Measurements from ENCODE around the gene NAXD. TPM values are rescaled to one million over a fixed set of nuclear protein-coding genes. Genes with fewer than 3 reads are reported as not detected.
"Not testable (repeated sequence)": the region's sequence is repeated elsewhere in the genome, so short reads cannot be mapped to it uniquely, and the experiment has no call there.

The NAXD gene
- total RNA-seq, 2 donors from 2014 or later = 17.7 to 22.9 TPM

- Mint-ChIP-seq H3K36me3 (ENCODE audit: low read depth) (peaks cover 10% of the 10 kb centered on the region), H3K4me3 (peak overlapping the region; percentile 47), H3K27me3 (no peaks in the 10 kb centered on the region), H3K27ac (peak overlapping the region; percentile 87), H3K4me1 (peaks cover 43% of the 10 kb centered on the region)
- ATAC-seq = no peak
- no peak for DNase-seq
- H3K9me3 ChIP-seq (ENCODE audit: control insufficient read depth, low read length, poor library complexity, severe bottlenecking) = no peaks in the 10 kb centered on the region
Observed at GRCh38 chr13:110627351-110627750, 12.0 kb downstream of the NAXD start.

DNA sequence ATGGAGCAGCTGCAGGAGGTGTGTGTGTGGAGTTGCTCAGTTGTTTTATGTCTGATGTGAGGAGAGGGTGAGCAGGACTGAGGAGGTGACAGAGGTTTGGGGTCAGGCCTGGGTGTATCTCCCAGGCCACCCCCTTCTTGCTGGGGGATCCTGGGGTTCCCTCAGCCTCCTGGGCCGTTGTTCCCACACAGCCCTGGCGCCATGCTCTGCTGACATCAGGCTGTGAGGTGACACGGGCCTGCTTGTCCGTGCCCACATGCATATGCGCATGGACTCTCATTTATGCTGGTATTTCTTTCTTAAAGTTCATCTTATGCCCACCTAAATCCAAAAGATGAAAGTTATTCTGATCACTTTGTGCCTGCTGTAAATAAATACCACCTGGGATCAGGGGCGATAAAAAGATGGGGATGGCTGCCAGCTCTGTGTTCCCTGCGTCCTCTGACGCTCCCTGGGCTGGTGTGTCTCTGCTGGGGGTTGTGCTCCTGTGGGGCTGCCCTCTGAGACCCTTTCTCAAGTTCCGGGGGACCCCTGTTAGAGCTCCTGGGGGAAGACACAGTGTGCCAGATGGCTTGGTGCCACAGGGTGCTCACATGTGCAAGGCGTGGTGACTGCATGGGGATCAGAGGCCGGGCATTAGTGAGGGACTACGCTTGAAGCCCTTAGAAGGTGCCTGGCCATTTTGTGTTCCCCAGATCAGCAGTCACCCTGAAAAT is 12.6 kb downstream of the NAXD start:
- peaks cover 8% of the 10 kb centered on the region for H3K36me3 Mint-ChIP-seq (ENCODE audit: low read depth)

DNA sequence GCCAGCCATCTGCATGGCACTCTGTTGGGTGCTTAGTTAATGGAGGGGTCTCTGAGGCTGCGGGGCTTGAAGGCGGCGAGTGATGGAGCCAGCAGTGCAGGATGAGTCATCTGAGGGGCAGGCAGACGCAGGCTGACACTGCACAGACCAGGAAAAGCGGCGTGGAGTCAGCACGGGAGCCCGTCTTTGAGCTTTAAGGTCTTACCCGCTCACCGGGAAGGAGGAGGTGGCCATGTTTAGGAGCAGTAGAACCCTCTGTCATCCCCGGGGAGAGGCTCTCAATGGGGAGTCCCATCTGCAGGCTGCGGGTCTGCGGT is 13.1 kb downstream of the NAXD start:
- peak overlapping the region; percentile 87 for H3K27ac Mint-ChIP-seq
- no peak overlapping the region for H3K4me3 Mint-ChIP-seq
- no peak for ATAC-seq
- no peak for DNase-seq
- no peaks in the 10 kb centered on the region for H3K9me3 ChIP-seq (ENCODE audit: control insufficient read depth, low read length, poor library complexity, severe bottlenecking)
- H3K27me3 Mint-ChIP-seq = no peaks in the 10 kb centered on the region
- peaks cover 6% of the 10 kb centered on the region for H3K36me3 Mint-ChIP-seq (ENCODE audit: low read depth)
- H3K4me1 Mint-ChIP-seq = peaks cover 37% of the 10 kb centered on the region

More for the DNA sequence above, 12.6 kb downstream of the NAXD start:
- H3K9me3 ChIP-seq (ENCODE audit: control insufficient read depth, low read length, poor library complexity, severe bottlenecking) = no peaks in the 10 kb centered on the region
- H3K4me3 Mint-ChIP-seq = no peak overlapping the region
- peak overlapping the region; percentile 87 for H3K27ac Mint-ChIP-seq
- peaks cover 42% of the 10 kb centered on the region for H3K4me1 Mint-ChIP-seq
- ATAC-seq = no peak
- H3K27me3 Mint-ChIP-seq = no peaks in the 10 kb centered on the region
- no peak for DNase-seq

GRCh38 chr13:110628952-110629701 is 13.8 kb downstream of the NAXD start:
- Mint-ChIP-seq H3K4me3 (no peak overlapping the region), H3K27me3 (no peaks in the 10 kb centered on the region), H3K36me3 (ENCODE audit: low read depth) (peaks cover 6% of the 10 kb centered on the region), H3K4me1 (peaks cover 37% of the 10 kb centered on the region), H3K27ac (peak overlapping the region; percentile 91)
- DNase-seq = no peak
- no peaks in the 10 kb centered on the region for H3K9me3 ChIP-seq (ENCODE audit: control insufficient read depth, low read length, poor library complexity, severe bottlenecking)
- ATAC-seq = no peak

DNA sequence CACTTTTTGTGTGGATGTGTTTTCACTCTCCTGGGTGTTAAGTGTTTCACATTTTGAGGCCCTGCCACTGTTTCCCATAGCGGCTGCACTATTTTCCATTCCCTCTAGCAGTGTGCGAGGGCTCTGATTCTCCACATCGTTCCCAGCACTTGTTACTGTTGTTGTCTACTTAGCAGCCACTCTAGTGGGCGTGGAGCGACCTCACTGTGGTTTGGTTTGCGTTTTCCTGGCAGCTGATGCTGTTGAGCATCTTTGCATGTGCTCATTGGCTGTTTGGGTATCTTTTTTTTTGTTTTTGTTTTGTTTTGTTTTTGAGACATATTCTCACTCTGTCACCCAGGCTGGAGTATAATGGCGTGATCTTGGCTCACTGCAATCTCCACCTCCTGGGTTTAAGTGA is 14.4 kb downstream of the NAXD start:
- no peaks in the 10 kb centered on the region for H3K27me3 Mint-ChIP-seq
- ATAC-seq (peak; percentile 90), DNase-seq (peak in 1 of 3 donors; percentile 23)
- peak overlapping the region; percentile 91 for H3K27ac Mint-ChIP-seq
- peaks cover 37% of the 10 kb centered on the region for H3K4me1 Mint-ChIP-seq
- peaks cover 6% of the 10 kb centered on the region for H3K36me3 Mint-ChIP-seq (ENCODE audit: low read depth)
- H3K9me3 ChIP-seq (ENCODE audit: control insufficient read depth, low read length, poor library complexity, severe bottlenecking) = no peaks in the 10 kb centered on the region
- peak overlapping the region; percentile 31 for H3K4me3 Mint-ChIP-seq

- Mint-ChIP-seq H3K4me3 (peak overlapping the region; percentile 31), H3K36me3 (ENCODE audit: low read depth) (peaks cover 6% of the 10 kb centered on the region), H3K4me1 (peaks cover 37% of the 10 kb centered on the region), H3K27me3 (no peaks in the 10 kb centered on the region), H3K27ac (no peak overlapping the region)
- no peak for ATAC-seq
- DNase-seq = no peak
- no peaks in the 10 kb centered on the region for H3K9me3 ChIP-seq (ENCODE audit: control insufficient read depth, low read length, poor library complexity, severe bottlenecking)
Observed at GRCh38 chr13:110630566-110631119, 15.3 kb downstream of the NAXD start.

- not testable (repeated sequence) for H3K27ac Mint-ChIP-seq; ATAC-seq; DNase-seq; H3K36me3 Mint-ChIP-seq (ENCODE audit: low read depth); H3K4me3 Mint-ChIP-seq; H3K27me3 Mint-ChIP-seq; H3K9me3 ChIP-seq (ENCODE audit: control insufficient read depth, low read length, poor library complexity, severe bottlenecking)
- H3K4me1 Mint-ChIP-seq = peaks cover 29% of the 10 kb centered on the region
Observed at GRCh38 chr13:110632255-110632654, 16.9 kb downstream of the NAXD start.

DNA sequence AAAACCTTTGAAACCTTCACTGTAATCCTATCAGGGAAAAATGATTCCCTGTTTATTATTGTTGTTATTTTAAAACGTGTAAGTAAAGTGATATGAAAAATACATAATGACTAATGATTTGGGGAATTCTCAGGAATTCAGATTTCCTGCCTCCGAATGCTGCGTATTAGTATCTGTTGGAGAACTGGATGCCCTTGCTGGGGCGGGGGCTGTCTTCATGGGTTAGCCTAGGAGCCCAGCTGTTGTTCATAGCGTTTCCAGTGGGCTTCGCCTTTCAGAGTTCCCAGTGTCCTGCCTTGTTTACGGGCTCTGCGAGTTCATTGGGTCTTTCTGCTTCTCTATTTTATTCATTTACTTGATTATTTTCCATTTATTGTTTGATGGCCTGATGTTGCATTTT is 18.4 kb downstream of the NAXD start:
- peaks cover 20% of the 10 kb centered on the region for H3K4me1 Mint-ChIP-seq
- ATAC-seq (no peak), DNase-seq (no peak)
- H3K9me3 ChIP-seq (ENCODE audit: control insufficient read depth, low read length, poor library complexity, severe bottlenecking) = no peaks in the 10 kb centered on the region
- no peaks in the 10 kb centered on the region for H3K27me3 Mint-ChIP-seq
- no peak overlapping the region for H3K27ac Mint-ChIP-seq
- no peak overlapping the region for H3K4me3 Mint-ChIP-seq
- H3K36me3 Mint-ChIP-seq (ENCODE audit: low read depth) = no peaks in the 10 kb centered on the region

- Mint-ChIP-seq H3K4me3 (peak overlapping the region; percentile 28), H3K27ac (peak overlapping the region; percentile 34), H3K4me1 (peaks cover 16% of the 10 kb centered on the region), H3K36me3 (ENCODE audit: low read depth) (no peaks in the 10 kb centered on the region), H3K27me3 (no peaks in the 10 kb centered on the region)
- ATAC-seq (no peak), DNase-seq (no peak)
- H3K9me3 ChIP-seq (ENCODE audit: control insufficient read depth, low read length, poor library complexity, severe bottlenecking) = no peaks in the 10 kb centered on the region
Observed at GRCh38 chr13:110634558-110634957, 19.2 kb downstream of the NAXD start.

- no peak overlapping the region for H3K27ac Mint-ChIP-seq
- ATAC-seq = no peak
- no peaks in the 10 kb centered on the region for H3K27me3 Mint-ChIP-seq
Observed at GRCh38 chr13:110635405-110636002, 20.2 kb downstream of the NAXD start.

DNA sequence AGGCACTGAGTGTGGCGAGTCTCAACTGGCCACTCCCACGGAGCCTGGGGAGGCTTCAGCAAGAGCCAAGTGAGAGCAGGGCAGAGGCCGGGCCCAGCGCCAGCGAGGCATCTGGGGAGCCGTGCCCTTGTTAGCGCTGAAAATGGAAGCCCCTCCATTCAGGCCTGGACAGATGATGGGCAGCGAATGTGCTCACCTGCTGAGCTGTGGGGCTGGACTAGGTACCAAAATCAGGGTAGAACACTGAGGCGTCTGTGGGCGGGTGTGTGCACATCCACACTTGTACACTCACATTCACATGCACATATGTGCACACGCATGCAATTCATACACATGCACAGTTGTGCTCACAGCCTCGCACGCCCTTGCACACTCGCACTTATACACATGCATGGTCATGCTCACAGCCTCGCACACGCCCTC is 20.7 kb downstream of the NAXD start:
- Mint-ChIP-seq H3K4me3 (no peak overlapping the region), H3K27ac (no peak overlapping the region), H3K27me3 (no peaks in the 10 kb centered on the region), H3K4me1 (peaks cover 2% of the 10 kb centered on the region), H3K36me3 (ENCODE audit: low read depth) (no peaks in the 10 kb centered on the region)
- ATAC-seq = no peak
- no peak for DNase-seq
- no peaks in the 10 kb centered on the region for H3K9me3 ChIP-seq (ENCODE audit: control insufficient read depth, low read length, poor library complexity, severe bottlenecking)

More at GRCh38 chr13:110635405-110636002, 20.2 kb downstream of the NAXD start:
- peaks cover 7% of the 10 kb centered on the region for H3K4me1 Mint-ChIP-seq
- no peaks in the 10 kb centered on the region for H3K36me3 Mint-ChIP-seq (ENCODE audit: low read depth)
- H3K4me3 Mint-ChIP-seq = no peak overlapping the region
- no peaks in the 10 kb centered on the region for H3K9me3 ChIP-seq (ENCODE audit: control insufficient read depth, low read length, poor library complexity, severe bottlenecking)
- no peak for DNase-seq

- DNase-seq = no peak
- H3K9me3 ChIP-seq (ENCODE audit: control insufficient read depth, low read length, poor library complexity, severe bottlenecking) = no peaks in the 10 kb centered on the region
- peak overlapping the region; percentile 19 for H3K27ac Mint-ChIP-seq
- no peak overlapping the region for H3K4me3 Mint-ChIP-seq
- H3K27me3 Mint-ChIP-seq = no peaks in the 10 kb centered on the region
- ATAC-seq = no peak
- H3K36me3 Mint-ChIP-seq (ENCODE audit: low read depth) = no peaks in the 10 kb centered on the region
- peaks cover 2% of the 10 kb centered on the region for H3K4me1 Mint-ChIP-seq
Observed at GRCh38 chr13:110636701-110637201, 21.4 kb downstream of the NAXD start.

- DNase-seq = no peak
- H3K36me3 Mint-ChIP-seq (ENCODE audit: low read depth) = no peaks in the 10 kb centered on the region
- H3K9me3 ChIP-seq (ENCODE audit: control insufficient read depth, low read length, poor library complexity, severe bottlenecking) = no peaks in the 10 kb centered on the region
- H3K27ac Mint-ChIP-seq = peak overlapping the region; percentile 19
- ATAC-seq = no peak
- H3K4me3 Mint-ChIP-seq = no peak overlapping the region
- H3K27me3 Mint-ChIP-seq = no peaks in the 10 kb centered on the region
- no peaks in the 10 kb centered on the region for H3K4me1 Mint-ChIP-seq
Observed at GRCh38 chr13:110637275-110637674, 21.9 kb downstream of the NAXD start.

Measured in T-helper 17 cell (primary cell).